Hepatocyte (in vitro differentiated cells): Measurements from ENCODE around the gene STK10.

ENCODE experiments used
- EZH2 ChIP-seq: fragments of 200-600 bp; sonication (generic); IDR thresholded peaks from 2 replicates; pipeline ENCODE4 v1.6.1; 2016; ENCODE audit warnings: antibody characterized with exemption, mild to moderate bottlenecking, borderline replicate concordance
- EZH2phosphoT487 ChIP-seq: fragments of 200-600 bp; sonication (generic); IDR thresholded peaks from one replicate; pipeline ENCODE4 v1.6.1; 2018; ENCODE audit warnings: antibody characterized with exemption, mild to moderate bottlenecking, low read depth, moderate library complexity; ENCODE audit not compliant: unreplicated experiment, severe bottlenecking
- TF ChIP-seq, protein P1 (sequence below): fragments of 200-600 bp; sonication (generic); IDR thresholded peaks from 2 replicates; pipeline ENCODE4 v1.5.1; 2016; ENCODE audit warnings: antibody characterized with exemption, mild to moderate bottlenecking; ENCODE audit not compliant: poor library complexity

DNA sequence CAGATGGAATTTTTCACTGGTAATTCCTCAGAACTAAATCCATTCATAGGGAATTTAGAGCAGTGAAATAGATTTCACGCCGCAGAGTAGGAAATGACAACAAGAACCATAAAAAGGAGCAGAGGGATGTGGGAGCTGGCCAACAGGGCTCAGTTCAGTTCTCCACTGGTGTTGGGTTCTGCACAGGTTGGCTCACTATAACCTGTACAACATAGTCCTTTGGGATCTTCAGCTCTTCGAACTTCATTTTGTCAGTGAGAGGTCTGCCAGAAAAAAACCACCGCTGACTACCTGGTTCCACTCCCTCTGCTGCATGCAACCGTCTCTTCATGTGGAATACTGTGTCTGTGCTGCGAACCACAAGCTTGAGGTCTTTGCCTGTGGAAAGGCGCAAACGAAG, 23.7 kb upstream of the STK10 start:
- TF ChIP-seq, protein P1, sequence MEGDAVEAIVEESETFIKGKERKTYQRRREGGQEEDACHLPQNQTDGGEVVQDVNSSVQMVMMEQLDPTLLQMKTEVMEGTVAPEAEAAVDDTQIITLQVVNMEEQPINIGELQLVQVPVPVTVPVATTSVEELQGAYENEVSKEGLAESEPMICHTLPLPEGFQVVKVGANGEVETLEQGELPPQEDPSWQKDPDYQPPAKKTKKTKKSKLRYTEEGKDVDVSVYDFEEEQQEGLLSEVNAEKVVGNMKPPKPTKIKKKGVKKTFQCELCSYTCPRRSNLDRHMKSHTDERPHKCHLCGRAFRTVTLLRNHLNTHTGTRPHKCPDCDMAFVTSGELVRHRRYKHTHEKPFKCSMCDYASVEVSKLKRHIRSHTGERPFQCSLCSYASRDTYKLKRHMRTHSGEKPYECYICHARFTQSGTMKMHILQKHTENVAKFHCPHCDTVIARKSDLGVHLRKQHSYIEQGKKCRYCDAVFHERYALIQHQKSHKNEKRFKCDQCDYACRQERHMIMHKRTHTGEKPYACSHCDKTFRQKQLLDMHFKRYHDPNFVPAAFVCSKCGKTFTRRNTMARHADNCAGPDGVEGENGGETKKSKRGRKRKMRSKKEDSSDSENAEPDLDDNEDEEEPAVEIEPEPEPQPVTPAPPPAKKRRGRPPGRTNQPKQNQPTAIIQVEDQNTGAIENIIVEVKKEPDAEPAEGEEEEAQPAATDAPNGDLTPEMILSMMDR, result no peak
- TF ChIP-seq EZH2, result no peak
- TF ChIP-seq EZH2phosphoT487, result no peak
